ENCODE measurements around the gene YBX2.

YBX2 gene

DNA sequence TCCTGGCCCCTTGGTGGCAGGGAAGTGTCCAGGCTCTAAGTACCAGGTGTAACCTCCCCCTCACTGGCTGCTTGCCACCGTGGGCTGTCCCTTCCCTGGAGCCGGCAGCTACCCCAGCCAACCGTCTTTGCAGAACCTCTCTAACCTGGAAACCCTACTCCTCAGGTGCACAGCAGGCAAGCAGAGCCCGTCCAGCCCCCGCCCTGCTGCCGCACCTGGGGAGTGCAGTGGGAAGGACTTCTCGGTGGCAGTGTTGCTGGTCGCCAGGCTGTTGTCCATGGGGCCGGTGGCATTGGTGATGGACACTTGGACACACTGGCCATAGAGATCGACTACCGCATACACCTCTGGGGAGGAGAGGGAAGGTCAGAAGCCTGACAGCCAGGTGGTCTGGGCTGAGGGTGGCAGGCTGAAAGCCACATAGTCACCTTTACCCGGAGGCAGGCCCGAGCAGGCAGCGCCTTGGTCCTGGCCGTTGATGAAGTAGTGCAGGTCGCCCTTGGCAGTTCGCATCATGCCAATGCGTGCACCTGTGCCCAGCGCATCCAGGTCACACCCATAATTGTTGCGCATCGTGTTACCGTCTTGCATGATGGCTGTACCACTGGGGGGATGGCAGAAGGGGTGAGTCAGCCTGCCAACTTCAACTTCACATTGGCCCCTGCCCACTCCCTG, 28.2 kb upstream of the YBX2 start:
- no peak for DNase-seq

- no peak for DNase-seq
These were observed 27.0 kb upstream of the YBX2 start for GRCh38 chr17:7321466-7321865.

GRCh38 chr17:7318121-7318860, 23.9 kb upstream of the YBX2 start:
- DNase-seq: no peak

DNA sequence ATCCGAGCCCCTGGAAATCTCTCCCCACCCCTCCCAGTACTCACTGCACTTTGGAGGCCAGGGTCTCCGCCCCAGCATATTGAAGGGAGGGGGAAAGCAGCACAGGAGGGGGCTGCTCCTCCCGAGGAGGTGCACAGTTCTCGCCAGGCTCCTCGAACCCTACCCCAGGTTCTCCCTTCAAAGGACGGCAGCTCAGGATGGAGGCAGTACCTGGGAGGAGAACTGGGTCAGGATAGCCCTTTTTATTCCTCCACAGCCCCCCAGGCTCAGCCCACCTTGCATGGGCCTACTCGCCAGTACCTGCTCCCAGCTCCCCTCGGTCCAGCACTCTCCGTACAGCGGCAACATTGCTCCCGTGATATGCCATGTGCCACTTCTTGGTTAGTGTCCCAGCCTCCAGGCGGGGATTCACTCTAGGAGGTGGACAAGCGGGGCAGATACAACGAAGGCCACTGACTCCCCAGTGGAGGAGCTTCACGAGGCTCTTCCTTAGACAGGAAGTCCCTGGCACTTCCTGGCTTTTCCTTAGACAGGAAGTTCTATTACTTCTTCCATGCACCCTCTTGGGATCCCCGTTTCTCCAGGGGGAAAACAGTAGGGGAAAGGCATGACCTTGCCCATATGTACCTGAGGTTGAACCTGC, 22.8 kb upstream of the YBX2 start:
- DNase-seq: no peak

- no peak for DNase-seq
These were observed 21.3 kb upstream of the YBX2 start for GRCh38 chr17:7315570-7316235.

DNA sequence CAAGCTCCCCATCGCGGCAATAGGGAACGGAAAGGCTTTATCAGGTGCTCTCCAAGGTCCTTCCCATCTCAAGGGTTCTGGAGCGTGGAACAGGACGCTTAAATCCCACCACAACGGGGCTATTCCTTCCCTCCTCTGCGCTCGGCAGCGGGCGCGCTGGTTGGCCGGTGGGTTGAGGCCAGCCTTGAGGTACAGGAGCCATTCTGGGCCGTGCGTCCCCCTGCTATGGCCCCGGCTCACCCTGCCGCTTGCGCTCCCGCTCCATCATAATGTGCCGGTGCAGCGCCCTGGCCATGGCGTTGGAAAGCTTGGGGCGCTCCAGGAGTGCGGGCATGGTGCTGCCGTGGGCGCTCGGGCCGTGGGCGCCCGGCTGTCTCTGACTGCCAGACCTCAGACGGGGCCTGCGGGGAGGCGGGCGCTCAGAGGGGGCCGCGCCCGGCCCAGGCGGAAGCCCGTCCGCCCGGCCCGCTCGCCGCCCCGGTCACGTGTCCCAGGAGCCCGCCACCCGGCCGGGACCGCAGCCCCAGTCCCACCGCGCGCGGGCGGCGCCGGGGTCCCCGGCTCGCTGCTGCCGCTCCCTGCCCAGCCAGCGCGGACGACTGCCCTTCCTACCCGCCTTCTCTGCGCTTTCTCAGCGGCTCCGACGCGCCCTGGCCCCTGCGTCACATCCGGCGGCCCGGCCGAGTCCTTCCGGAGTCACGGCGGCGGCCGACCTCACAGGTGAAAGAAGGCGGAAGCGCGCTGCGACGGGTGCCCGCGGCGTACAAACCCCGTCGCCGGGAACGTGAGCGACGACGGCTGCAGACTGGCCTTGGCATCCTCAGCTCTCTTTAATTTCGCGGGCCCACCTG, 20.5 kb upstream of the YBX2 start, which contains the start of gene GPS2:
Gene GPS2, minus strand, starts transcription at position 642 of the 851 bp plus-strand sequence. Its CDS starts 308 bp downstream, at position 334.
- DNase-seq: peak; percentile 73

DNA sequence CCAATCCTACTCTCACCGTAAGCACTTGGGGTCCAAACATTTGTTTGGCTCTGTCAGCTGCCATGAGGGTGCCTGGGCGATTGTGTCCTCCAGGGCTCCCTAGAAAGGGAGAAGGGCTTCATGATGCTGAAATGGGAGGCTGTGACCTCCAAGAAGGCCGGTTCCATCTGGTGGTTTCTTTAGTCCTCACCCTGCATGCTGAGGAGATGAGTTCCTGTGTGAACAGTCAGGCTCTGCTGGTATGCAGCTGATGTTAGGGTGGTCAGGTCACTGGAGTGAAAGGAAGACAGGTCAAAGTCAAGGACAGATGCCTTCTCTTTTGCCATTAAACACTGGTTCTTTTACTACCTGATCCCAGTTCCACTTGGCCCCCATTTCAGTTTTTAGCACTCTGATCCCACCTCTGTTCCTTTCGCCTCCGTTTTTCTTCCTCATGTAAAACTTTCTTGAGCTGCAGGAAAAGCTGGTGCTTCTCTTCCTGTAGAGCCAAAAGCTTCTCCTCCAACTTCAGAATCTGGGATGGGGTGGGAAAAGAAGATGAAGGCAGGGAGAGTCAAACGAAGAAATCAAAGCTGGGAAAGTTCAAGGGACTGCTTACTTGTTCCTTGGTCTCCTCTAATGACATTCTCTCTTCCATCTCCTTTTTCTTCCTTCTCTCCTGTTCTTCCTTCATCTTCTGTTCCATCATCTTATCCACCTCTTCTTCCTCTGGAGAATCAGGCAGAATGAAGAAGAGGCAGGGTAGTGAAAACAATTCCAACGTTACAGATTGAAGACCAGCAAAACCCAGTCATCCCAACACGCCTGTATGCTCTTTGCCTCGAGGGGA, 19.7 kb upstream of the YBX2 start:
- no peak for DNase-seq

- DNase-seq: no peak
These were observed 18.9 kb upstream of the YBX2 start for GRCh38 chr17:7313088-7313889.

DNA sequence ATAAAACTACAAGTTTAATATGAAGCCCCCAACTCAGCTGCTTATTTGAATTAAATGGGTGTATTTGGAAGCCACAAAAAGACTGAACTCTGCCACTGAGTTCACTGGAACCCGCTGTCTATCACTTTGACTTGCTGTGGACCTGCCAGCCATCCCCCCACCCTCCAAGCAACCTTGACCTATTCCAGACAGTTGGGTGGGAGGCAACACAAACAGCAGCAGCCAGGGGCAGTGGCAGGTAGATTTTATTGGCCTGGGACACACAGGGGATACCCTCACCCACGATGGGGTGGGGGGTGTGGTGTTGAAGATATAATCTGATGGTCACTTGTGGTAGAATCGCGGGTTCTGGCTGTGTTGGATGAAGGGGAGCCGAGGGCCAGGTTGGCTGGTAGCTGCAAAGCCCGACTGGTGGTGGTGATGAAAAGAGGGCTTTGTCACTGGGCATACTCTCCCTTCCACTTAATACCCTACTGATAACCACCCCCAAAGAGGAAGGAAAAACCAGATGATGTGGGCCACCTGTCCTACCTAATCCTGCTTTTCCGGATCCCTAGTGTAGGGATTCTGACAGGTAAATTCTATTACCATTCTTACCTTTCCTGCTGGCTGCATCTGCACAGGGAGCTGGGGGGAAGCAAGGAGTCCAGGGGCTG, 18.1 kb upstream of the YBX2 start:
- no peak for DNase-seq

GRCh38 chr17:7311110-7311705, 16.8 kb upstream of the YBX2 start:
- DNase-seq: no peak

GRCh38 chr17:7309628-7310027, 15.2 kb upstream of the YBX2 start:
- no peak for DNase-seq

- peak; percentile 69 for DNase-seq
These were observed 14.4 kb upstream of the YBX2 start for GRCh38 chr17:7308625-7309433.

DNA sequence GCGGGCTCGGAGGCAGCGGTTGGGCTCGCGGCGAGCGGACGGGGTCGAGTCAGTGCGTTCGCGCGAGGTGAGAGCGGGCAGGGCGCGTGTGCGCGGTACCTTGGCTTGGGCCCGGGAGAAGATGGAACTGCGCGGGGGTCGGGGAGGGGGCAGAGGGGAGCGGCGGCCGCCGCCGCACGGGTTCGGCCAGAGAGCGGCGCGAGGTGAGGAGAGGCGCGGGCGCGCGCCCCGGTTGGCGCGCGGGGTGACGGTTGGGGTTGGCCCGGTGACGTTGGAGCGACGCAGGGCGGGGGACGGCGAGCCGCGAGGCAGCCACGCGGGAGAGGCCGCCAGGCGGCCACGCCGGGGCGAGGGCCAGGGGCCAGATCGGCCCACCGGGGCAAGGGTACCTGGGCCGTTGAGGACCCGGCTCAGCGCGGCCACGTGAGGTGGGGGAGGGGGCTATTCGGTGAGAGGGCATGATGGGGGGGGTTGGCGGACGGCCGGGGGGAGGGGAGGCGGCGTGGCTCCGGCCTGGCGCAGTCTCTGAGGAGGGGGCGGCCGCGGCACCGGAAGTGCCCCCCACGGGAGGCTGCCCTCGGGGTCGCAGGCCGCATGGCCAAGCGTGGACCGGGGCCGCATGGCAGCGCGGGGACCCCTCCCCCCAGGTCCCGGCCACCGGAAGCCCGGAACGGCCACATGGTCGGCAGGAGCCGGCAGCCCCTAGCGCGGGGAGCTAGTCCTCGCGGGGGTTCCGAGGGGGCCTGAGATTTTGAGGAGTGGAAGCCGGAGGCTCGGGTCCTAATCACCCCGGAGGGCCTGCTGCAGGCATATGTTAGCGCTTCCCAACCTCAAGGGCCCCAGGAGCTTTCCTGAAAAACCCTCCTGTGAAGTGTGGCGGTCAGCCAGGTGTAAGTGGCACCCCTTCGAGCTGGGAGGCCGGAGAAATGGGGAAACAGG, 13.5 kb upstream of the YBX2 start:
- no peak for DNase-seq

GRCh38 chr17:7306911-7307685, 12.7 kb upstream of the YBX2 start, which contains the start of gene EIF5A:
EIF5A (plus strand) TSS chr17:7307628; CDS start chr17:7309636, 2,008 bp downstream.
- DNase-seq: peak; percentile 99

GRCh38 chr17:7304179-7304578, 9.7 kb upstream of the YBX2 start:
- no peak for DNase-seq

GRCh38 chr17:7296189-7296861, 1.9 kb upstream of the YBX2 start:
- DNase-seq: peak; percentile 77

Data from NCI-H510A treated with DMSO at 0.1 percent for 48 hours (cell line).